Activated T-cell treated with anti-CD3 and anti-CD28 coated beads, Interleukin-2, amount 50 U/mL, for 1 hour (primary cell): ENCODE data around the gene RETSAT.
A peak's percentile ranks its signal among the peaks of the same experiment; 100 is the strongest.
"Not testable (repeated sequence)": the region's sequence is repeated elsewhere in the genome, so short reads cannot be mapped to it uniquely, and the experiment has no call there.

Experiments
- DNase-seq: peaks from one replicate; pipeline ENCODE4 v3.0.0-alpha.2; 2020

The RETSAT gene

DNA sequence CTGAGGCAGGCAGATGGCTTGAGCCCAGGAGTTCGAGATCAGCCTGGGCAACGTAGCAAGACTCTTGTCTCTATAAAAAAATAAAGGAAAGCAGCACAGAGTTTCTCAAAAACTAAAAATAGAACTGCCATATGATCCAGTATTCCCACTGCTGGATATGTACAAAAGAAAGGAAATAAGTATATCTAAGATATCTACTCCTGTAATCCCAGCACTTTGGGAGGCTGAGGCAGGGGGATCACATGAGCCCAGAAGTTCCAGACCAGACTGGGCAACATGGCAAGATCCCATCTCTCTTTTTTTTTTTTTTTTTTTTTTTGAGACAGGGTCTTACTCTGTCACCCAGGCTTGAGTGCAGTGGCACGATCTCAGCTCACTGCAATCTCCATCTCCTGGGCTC is 24.6 kb downstream of the RETSAT start:
- DNase-seq, result not testable (repeated sequence)

DNA sequence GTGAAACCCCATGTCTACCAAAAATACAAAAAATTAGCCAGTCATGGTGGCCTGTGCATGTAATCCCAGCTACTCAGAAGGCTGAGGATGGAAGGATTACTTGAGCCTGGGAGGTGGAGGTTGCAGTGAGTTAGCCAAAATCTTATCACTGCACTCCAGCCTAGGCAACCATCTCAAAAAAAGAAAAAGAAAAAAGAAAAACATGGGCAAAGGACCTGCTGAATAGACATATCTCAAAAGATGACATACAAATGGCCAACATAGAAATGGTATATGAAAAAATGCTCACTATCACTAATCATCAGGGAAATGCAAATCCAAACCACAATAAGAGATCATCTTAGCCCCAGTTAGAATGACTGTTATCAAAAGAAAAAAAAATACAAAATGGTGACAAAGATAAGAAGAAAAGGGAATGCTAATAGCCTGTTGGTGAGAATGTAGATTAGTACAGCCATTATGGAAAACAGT is 25.1 kb downstream of the RETSAT start:
- no peak for DNase-seq

DNA sequence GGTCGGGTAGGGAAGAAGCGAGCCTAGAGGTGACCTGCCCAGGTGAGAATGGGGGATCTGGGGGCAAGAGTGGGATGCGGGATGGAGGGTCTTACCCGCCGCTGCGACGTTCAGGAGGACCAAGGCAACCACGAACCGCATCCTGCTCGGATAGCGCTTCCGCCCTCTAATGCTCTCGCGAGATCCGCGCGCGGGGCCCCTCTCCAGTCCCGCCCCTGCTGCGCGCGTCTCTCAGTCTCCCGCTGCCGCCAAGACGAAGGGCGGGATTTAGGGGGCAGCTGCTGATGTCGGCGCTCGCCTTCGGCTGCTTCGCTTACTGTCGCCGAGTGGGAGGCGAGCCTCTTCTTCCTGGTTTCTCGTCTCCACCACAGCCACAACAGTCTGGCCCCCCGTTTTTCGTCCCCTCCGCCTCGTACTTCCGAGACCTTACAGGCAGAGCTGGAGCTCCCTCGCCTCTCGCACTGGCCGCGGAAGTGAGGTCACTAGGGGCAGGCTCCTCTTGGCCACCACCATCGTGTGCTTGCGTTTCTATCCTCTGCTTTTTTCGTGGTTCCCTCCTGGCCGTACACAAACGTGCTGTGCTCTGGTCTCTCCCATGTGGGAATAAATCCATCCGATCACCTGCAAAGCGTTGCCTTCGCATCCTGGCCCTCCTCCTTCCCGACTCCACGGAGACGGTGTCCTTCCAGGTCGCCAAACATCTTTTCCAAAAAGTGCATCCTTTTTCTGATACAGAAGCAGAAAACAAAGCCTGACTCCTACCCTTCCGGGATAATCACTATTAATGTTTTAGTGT is 26.3 kb downstream of the RETSAT start, which contains the start of gene TGOLN2:
Gene TGOLN2, minus strand, starts transcription at position 168 of the 796 bp plus-strand sequence. Its CDS starts 27 bp downstream, at position 141.
- DNase-seq, result peak; percentile 91

DNA sequence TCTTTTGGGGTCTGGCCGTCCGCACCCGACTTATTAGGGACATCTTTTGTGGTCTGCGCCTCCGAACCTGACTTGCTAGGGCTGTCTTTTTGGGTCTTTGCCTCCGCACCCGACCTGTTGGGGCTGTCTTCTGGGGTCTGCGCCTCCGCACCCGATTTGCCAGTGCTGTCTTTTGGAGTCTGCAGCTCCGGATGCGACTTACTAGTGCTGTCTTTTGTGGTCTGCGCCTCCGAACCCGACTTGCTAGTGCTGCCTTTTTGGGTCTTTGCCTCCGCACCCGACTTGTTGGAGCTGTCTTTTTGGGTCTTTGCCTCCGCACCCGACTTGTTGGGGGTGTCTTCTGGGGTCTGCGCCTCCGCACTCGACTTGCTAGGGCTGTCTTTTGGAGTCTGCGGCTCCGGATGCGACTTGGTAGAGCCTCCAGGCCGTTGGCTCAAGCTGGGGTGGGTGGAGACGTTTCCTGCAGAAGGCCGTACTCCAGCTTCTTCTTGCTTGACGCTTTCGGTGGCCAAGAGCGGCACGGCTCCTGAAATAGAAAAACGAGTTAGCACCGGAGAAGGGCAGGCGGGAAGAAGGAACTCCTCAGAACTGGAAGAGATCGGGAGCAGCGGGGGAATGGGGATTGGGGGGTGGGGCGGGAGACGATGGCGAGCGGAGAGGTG is 27.0 kb downstream of the RETSAT start:
- DNase-seq, result peak; percentile 68

DNA sequence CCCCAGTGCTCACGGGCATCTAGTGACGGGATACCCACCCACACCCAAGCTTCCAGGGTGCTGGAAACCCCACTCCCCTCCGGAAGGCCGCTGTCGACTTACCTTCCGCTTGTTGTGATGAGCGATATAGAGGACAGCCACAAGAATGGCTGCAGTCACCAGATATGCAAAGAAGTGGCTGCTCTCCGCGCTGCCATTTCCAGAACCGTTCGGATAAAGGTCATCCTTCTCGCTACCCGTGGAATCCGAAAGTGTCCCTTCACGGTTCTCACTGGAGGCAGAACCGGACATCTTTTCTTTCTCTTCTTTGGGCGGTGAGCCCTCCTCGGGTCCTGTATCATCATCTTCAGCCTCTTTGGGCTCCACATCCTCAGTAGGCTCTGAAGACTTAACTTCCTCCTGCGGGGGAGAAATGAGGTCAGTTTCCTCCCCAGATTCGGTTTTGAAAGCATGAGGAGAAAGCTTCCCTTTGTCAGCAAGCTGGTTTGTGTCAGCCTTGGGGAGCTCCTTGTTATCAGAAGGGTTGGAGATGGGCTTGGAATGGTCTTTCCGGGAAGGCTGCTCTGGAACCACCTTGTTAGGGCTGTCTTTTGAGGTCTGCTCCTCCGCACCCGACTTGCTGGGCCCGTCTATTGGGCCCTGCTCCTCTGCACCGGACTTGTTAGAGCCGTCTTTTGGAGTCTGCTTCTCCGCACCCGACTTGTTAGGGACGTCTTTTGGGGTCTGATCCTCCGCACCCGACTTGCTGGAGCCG is 27.7 kb downstream of the RETSAT start:
- peak; percentile 44 for DNase-seq

- DNase-seq, result peak; percentile 5
Measured at GRCh38 chr2:85325466-85325811, 28.9 kb downstream of the RETSAT start.

DNA sequence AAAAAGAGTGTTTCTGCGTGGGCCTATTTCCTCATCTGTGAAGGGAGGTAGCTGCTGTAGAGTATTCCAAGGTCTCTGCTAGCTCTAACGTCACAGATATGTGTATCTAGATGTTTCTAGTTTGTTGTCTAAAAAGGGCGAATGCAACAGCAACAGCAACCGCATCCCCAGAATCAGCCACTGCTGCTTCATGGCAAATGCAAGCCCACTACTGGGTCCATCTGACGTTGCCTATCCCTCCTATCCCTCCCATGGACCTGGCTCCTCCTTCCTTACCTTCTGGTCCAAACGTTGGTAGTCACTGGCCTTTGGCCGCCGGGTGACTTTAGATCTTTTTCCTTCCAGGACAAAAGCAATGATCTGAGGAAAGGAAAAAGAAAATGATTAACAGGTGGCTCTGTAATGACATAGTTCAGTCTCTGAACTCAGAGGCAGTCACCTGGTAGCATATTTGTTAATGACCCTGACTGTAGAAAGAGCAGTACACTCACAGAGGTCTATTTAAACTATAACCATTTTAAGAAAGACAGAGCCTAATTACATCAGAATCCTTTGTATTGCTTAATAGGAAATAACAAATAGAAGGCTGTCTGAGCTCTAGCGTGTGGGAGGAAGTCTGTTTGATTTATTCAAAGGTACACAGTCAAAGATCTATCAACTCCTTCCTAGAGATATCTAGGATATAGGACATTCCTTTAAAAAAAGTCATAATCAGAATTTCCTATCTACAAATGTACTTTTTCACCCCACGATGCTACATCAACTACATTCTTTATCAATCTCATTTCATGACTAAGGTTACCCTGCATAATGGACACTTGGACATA is 29.5 kb downstream of the RETSAT start:
- DNase-seq, result peak; percentile 20

- DNase-seq, result peak; percentile 14
Measured at GRCh38 chr2:85323988-85324367, 30.4 kb downstream of the RETSAT start.

- DNase-seq, result peak; percentile 13
Measured at GRCh38 chr2:85323351-85323987, 30.9 kb downstream of the RETSAT start.

- DNase-seq, result no peak
Measured at GRCh38 chr2:85319796-85320195, 34.5 kb downstream of the RETSAT start.

DNA sequence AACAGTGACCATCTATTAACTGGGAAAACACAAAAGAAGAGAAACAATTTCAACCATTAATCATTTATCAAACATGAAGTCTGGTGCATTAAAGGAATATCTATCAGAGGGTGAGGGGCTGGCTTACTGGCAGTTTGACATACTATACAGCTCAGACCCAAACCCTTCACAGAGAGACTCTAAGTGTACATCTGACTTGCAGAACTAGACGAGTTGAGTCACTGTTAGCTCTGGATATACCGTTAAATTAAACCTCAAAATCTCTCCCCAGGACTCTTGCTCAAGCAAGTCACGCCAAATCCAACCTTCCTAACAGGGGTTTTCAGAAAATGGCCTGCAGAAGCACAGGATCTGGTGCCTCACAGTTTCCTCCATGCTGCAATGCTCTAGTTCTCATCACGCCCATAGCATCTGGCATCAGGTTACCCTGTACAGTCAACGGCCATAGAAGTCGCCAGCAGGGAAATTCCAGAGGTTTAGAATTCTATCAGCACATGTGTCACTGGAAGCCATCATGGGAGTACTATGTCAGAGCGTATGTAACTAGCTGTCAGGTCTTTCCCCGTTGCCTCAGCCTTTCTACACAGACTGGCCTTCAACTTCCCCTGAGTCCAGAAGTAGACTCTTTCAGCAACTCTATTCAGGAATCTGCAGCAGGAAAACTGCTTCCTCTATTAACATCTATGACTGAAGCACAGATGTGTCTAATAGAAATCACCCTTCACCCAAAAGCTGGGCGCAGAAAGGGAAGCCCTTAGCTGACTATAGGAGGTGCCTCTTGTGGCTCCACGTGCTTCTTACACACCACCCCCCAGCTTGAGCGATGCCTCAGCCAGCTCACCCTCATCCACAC is 35.9 kb downstream of the RETSAT start:
- DNase-seq, result no peak

DNA sequence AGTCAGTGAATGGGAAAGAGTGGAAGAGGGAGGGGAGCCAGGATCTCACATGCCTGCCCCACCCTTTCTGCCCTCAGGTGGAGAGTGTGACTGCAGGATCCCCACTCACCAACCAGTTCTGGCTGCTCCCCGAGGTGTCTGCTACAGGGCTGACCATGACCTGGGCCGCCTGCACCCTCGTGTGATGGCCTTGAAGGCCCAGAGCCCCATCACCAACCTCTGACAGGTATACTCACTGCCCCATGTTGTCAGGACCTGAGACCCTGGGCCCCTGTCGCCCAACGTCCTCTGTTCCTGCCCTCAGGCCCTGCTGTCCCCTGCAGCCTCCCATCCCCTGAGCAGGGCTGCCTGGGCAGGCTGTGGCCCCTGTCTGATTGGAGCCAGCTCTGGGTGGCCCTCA is 38.4 kb downstream of the RETSAT start:
- DNase-seq, result not testable (repeated sequence)

DNA sequence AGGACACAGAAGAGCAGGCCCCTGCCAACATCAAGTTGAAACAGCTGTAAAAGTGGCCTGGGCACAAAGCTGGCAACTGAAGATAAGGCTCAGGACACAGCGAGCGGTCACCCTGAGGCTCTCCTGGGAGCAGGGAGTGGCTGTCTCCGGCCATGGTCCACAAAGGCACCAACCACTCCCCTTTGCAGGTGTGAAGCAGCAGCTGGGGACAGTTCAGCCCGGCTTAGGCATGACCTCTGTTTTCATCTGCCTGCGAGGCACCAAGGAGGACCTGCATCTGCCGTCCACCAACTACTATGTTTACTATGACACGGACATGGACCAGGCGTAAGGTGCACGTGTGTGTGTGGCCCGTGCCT is 39.5 kb downstream of the RETSAT start:
- DNase-seq, result no peak

DNA sequence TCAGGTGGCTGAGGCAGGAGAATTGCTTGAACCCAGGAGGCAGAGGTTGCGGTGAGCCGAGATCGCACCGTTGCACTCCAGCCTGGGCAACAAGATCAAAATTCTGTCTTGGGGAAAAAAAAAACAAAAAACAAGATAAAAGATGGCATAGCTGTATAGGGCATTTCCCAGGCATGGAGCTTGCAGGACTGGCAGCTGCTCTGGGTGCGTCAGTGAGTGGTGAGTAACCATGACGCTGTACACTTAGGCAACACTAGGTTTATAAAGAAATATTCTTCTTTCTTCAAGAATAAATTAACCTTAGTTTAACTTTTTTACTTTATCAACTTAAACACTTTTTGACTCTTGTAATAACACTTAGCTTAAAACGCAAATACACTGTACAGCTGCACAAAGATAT is 41.9 kb downstream of the RETSAT start:
- DNase-seq, result no peak

GRCh38 chr2:85310330-85310729 is 44.0 kb downstream of the RETSAT start:
- no peak for DNase-seq

DNA sequence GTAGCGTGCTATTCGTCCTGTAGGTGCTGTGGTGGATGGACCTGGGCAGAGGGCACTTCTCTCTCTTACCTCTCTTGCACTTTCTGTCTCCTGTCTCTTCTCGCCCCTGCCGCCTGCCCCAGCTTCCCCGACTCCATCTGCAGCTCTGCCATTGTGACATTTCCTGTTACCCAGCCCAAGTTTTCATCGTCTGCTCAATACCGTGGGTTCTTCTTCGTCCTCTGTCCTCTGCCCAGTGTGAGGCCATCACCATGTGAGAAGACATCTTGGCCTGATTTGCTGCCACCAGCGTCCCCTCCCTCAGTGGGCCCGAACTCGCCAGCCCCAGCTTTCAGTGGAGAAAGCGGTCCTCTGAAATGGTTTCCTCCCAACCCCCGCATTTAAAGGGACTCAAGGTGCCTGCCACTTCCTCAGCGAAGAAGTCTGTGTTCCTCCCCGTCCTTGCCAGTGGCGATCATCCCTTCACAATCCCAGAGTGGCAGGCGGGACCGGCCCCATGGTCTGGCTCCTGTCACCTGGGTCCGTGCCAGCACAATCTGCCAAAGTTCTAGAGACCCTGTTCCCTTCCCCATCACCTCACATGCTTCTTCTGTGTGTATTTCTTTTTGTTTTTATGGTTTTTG is 44.5 kb downstream of the RETSAT start:
- DNase-seq, result no peak

DNA sequence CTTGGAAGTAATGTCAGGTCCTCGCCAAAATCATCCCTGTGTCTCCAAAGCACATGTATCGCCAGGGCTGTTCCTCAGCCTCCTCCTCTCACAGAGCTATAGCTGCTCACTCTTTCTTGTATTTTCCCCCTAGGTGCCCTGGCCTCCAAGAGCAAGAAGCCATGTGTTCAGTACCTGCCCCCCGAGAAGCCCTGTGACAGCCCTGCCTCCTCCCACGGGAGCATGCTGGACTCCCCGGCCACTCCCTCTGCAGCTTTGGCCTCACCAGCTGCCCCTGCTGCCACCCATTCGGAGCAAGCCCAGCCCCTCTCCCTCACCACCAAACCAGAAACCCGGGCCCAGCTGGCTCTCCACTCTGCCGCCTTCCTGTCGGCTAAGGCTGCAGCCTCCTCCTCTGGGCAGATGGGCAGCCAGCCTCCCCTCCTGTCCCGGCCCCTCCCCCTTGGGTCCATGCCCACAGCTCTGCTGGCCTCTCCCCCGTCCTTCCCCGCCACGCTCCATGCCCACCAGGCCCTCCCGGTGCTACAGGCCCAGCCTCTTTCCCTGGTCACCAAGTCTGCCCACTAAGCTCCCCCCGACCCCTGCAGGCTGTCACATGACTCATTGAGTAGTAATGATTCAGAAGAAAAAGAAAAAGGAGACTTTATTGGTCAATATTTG is 45.3 kb downstream of the RETSAT start:
- no peak for DNase-seq

DNA sequence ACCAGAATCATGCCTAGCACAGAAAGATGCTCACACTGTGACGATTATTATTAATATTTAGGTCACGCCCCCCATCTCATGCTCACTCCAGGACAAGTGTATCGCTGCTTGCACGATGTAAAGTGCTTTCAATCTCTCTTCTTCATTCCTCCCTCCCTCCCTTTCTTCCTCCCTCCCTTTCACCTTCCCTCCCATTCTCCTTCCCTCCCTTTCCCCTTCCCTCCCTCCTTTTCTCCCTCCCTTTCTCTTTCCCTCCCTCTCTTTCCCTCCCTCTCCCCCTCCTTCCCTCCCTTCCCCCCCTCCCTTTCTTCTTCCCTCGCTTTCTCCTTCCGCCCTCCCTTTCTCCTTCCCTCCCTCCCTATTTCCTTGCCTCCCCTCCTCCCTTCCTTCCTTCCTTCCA is 46.1 kb downstream of the RETSAT start:
- DNase-seq, result no peak

DNA sequence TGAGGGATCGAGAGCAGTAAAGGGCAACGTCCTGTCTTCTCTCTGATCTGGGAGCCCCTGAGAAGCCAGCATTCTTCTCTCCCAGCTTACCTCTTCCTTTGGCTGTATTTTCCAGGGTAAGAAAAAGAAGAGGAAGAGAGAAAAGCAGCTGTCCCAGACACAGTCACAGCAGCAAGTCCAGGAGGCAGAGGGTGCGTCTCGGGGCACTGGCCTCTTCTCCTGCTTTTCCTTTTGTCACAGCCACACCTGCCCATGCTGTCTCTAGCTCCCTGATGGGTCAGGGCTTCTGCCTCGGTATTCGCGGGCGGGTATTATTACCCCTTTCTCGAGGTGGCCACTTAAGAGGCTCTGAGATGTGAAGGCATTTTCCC is 46.8 kb downstream of the RETSAT start:
- no peak for DNase-seq

- DNase-seq, result no peak
Measured at GRCh38 chr2:85303780-85304531, 50.4 kb downstream of the RETSAT start.
